ENCODE results near the gene YTHDF1.

- TF ChIP-seq GATA2 (IDR thresholded peaks at IDR 0.05; ENCODE audit: low read depth, low read length) (no peak), GATA3 (IDR thresholded peaks at IDR 0.05; ENCODE audit: low read depth, low read length) (no peak)
These were observed 3.6 kb downstream of the YTHDF1 start for GRCh38 chr20:63212393-63212730.
